IMR-90 (cell line): ENCODE results near the gene CCL4. TPM values are rescaled to one million over a fixed set of nuclear protein-coding genes. Genes with fewer than 3 reads are reported as not detected.

Experiments used
- ATAC-seq: fragments of 200-7000 bp; cut with Tn5 transposase; 2 replicates; pipeline ENCODE4 v1.9.1; 2020; ENCODE audit warnings: low read depth, mild to moderate bottlenecking, moderate library complexity
- BruUV-seq: library from RNA; stranded (reverse); fragments of 400-500 nt; replicated peaks from 2 replicates; lab custom pipeline; 2021; lab: Mats Ljungman, UMichigan
- CTCF ChIA-PET: fragments of 300-600 bp; formaldehyde crosslinking; extraction: SDS; loops from one replicate; lab custom pipeline; 2021; ENCODE audit warnings: antibody characterized with exemption; lab: Yijun Ruan, JAX
- POLR2A ChIA-PET: fragments of 300-600 bp; sonication (Branson Sonifier 250); formaldehyde crosslinking; loops from one replicate; lab custom pipeline; 2022; ENCODE audit warnings: antibody characterized with exemption; ENCODE audit not compliant: unreplicated experiment; lab: Charles Lee
- DNase-seq: peaks from one replicate; pipeline ENCODE4 v3.0.0; 2013
- H2AFZ ChIP-seq: replicated peaks from 2 replicates; pipeline ENCODE3; 2013; ENCODE audit warnings: low read length, mild to moderate bottlenecking; ENCODE audit not compliant: poor library complexity
- H2AK5ac ChIP-seq: 2 replicates; pipeline ENCODE4 v1.6.1; 2013; ENCODE audit warnings: low read depth, low read length, inconsistent platforms
- H2AK9ac ChIP-seq: replicated peaks from 2 replicates; pipeline ENCODE3; 2013; ENCODE audit warnings: mild to moderate bottlenecking, low read depth, low read length, moderate library complexity; ENCODE audit not compliant: poor library complexity
- H2BK120ac ChIP-seq: 2 replicates; pipeline ENCODE4 v1.6.1; 2013; ENCODE audit warnings: low read depth, low read length, inconsistent platforms
- H2BK15ac ChIP-seq: 3 replicates; pipeline ENCODE4 v1.6.1; 2013; ENCODE audit warnings: low read depth, low read length, inconsistent platforms
- H2BK20ac ChIP-seq: 2 replicates; pipeline ENCODE4 v1.6.1; 2013; ENCODE audit warnings: low read depth, mild to moderate bottlenecking, inconsistent platforms, low read length, moderate library complexity
- H2BK5ac ChIP-seq: 2 replicates; pipeline ENCODE4 v1.6.1; 2013; ENCODE audit warnings: mild to moderate bottlenecking, low read depth, low read length, inconsistent platforms; ENCODE audit not compliant: poor library complexity, severe bottlenecking
- H3K14ac ChIP-seq: replicated peaks from 2 replicates; pipeline ENCODE4 v1.6.1; 2013; ENCODE audit warnings: low read depth, low read length, inconsistent platforms
- H3K18ac ChIP-seq: 2 replicates; pipeline ENCODE4 v1.6.1; 2013; ENCODE audit warnings: low read depth, low read length, control low read depth
- H3K23ac ChIP-seq: 2 replicates; pipeline ENCODE4 v1.6.1; 2013; ENCODE audit warnings: low read depth, low read length, inconsistent platforms
- H3K27ac ChIP-seq: 2 replicates; pipeline ENCODE4 v1.5.1; 2013; ENCODE audit warnings: mild to moderate bottlenecking, control low read depth, low read length; ENCODE audit not compliant: insufficient read depth
- H3K27me3 ChIP-seq: 2 replicates; pipeline ENCODE4 v1.6.1; 2013; ENCODE audit warnings: low read length; ENCODE audit not compliant: control insufficient read depth, insufficient read depth
- H3K36me3 ChIP-seq: 2 replicates; pipeline ENCODE4 v1.6.1; 2013; ENCODE audit warnings: low read length, mixed read lengths; ENCODE audit not compliant: control insufficient read depth, insufficient read depth
- H3K4ac ChIP-seq: 2 replicates; pipeline ENCODE4 v1.6.1; 2013; ENCODE audit warnings: low read depth, low read length, inconsistent platforms
- H3K4me1 ChIP-seq: 2 replicates; pipeline ENCODE4 v1.6.1; 2013; ENCODE audit warnings: low read length, mixed read lengths; ENCODE audit not compliant: control insufficient read depth, insufficient read depth
- H3K4me2 ChIP-seq: 2 replicates; pipeline ENCODE4 v1.6.1; 2013; ENCODE audit warnings: low read depth, mild to moderate bottlenecking, control low read depth, low read length, moderate library complexity
- H3K4me3 ChIP-seq: 2 replicates; pipeline ENCODE4 v1.5.1; 2013; ENCODE audit warnings: low read depth, mild to moderate bottlenecking, control low read depth, low read length, moderate library complexity; ENCODE audit not compliant: insufficient read depth
- H3K56ac ChIP-seq: 2 replicates; pipeline ENCODE4 v1.6.1; 2013; ENCODE audit warnings: low read length, inconsistent platforms; ENCODE audit not compliant: insufficient read depth; ENCODE audit errors: extremely low read depth
- H3K79me1 ChIP-seq, 2 experiments: 2 replicates each; pipeline ENCODE4 v1.6.1; 2013; ENCODE audit warnings: low read length in 2 of 2, inconsistent platforms in 1 of 2, low read depth in 1 of 2
- H3K9ac ChIP-seq: 2 replicates; pipeline ENCODE4 v1.6.1; 2013; ENCODE audit warnings: low read depth, low read length, control low read depth
- H3K9me1 ChIP-seq: 2 replicates; pipeline ENCODE4 v1.6.1; 2013; ENCODE audit warnings: low read length, inconsistent platforms; ENCODE audit not compliant: insufficient read depth
- H3K9me3 ChIP-seq: 2 replicates; pipeline ENCODE4 v1.6.1; 2013; ENCODE audit warnings: low read length; ENCODE audit not compliant: control insufficient read depth, insufficient read depth
- H4K20me1 ChIP-seq: 2 replicates; pipeline ENCODE4 v1.6.1; 2013; ENCODE audit warnings: low read length, inconsistent platforms; ENCODE audit not compliant: insufficient read depth
- H4K5ac ChIP-seq: 2 replicates; pipeline ENCODE4 v1.6.1; 2013; ENCODE audit warnings: mild to moderate bottlenecking, low read depth, low read length, control low read depth
- H4K8ac ChIP-seq, 2 experiments: 2 replicates each; pipeline ENCODE4 v1.6.1; 2013; ENCODE audit warnings: low read depth in 2 of 2, low read length in 2 of 2, control low read depth in 1 of 2, inconsistent platforms in 1 of 2
- H4K91ac ChIP-seq: 2 replicates; pipeline ENCODE4 v1.6.1; 2013; ENCODE audit warnings: low read depth, low read length, inconsistent platforms; ENCODE audit not compliant: insufficient read depth
- BHLHE40 ChIP-seq: fragments of 150-350 bp; IDR thresholded peaks from 2 replicates; pipeline ENCODE4 v1.6.1; 2016; ENCODE audit warnings: mild to moderate bottlenecking, low read depth, low read length
- CEBPB ChIP-seq: IDR thresholded peaks from 2 replicates; pipeline ENCODE4 v1.6.1; 2012; ENCODE audit warnings: low read depth, low read length, improper control_type of control experiment
- CHD1 ChIP-seq: IDR thresholded peaks from 2 replicates; pipeline ENCODE4 v1.6.1; 2012; ENCODE audit warnings: low read depth, low read length, improper control_type of control experiment
- CTCF ChIP-seq: conservative IDR thresholded peaks from 2 replicates; pipeline ENCODE4 v1.5.1; 2012; ENCODE audit warnings: mild to moderate bottlenecking, low read depth, low read length, improper control_type of control experiment
- ELK1 ChIP-seq: fragments of 150-350 bp; IDR thresholded peaks from 2 replicates; pipeline ENCODE4 v1.6.1; 2016; ENCODE audit warnings: low read depth, mild to moderate bottlenecking, low read length, moderate library complexity, borderline replicate concordance
- FOS ChIP-seq: fragments of 150-350 bp; IDR thresholded peaks from 2 replicates; pipeline ENCODE4 v1.6.1; 2016; ENCODE audit warnings: low read depth, low read length
- MAFK ChIP-seq: IDR thresholded peaks from 2 replicates; pipeline ENCODE4 v1.6.1; 2012; ENCODE audit warnings: low read depth, low read length, improper control_type of control experiment
- MAZ ChIP-seq: IDR thresholded peaks from 2 replicates; pipeline ENCODE4 v1.6.1; 2012; ENCODE audit warnings: low read depth, mild to moderate bottlenecking, low read length, improper control_type of control experiment, moderate library complexity, borderline replicate concordance
- MXI1 ChIP-seq: IDR thresholded peaks from 2 replicates; pipeline ENCODE4 v1.6.1; 2012; ENCODE audit warnings: low read depth, mild to moderate bottlenecking, low read length, moderate library complexity, borderline replicate concordance
- NFE2L2 ChIP-seq: fragments of 150-350 bp; IDR thresholded peaks from 2 replicates; pipeline ENCODE4 v1.6.1; 2016; ENCODE audit warnings: low read depth, mild to moderate bottlenecking, low read length
- POLR2A ChIP-seq: IDR thresholded peaks from 2 replicates; pipeline ENCODE4 v1.6.1; 2012; ENCODE audit warnings: mild to moderate bottlenecking, low read depth, low read length
- RAD21 ChIP-seq: IDR thresholded peaks from 2 replicates; pipeline ENCODE4 v1.6.1; 2012; ENCODE audit warnings: low read length, improper control_type of control experiment
- RCOR1 ChIP-seq: IDR thresholded peaks from 2 replicates; pipeline ENCODE4 v1.6.1; 2012; ENCODE audit warnings: mild to moderate bottlenecking, low read length, improper control_type of control experiment; ENCODE audit not compliant: insufficient replicate concordance
- RFX5 ChIP-seq: IDR thresholded peaks from 2 replicates; pipeline ENCODE4 v1.8.0; 2012; ENCODE audit warnings: low read depth, mild to moderate bottlenecking, low read length, moderate library complexity
- SMC3 ChIP-seq: fragments of 150-350 bp; IDR thresholded peaks from 2 replicates; pipeline ENCODE4 v1.6.1; 2016; ENCODE audit warnings: low read depth, mild to moderate bottlenecking, antibody characterized with exemption, low read length, moderate library complexity
- WGBS, 2 experiments: methylation state at CpG; one replicate each; pipeline versions ENCODE4 v1.1.5 to v1.1.7; 2013; ENCODE audit warnings: missing lambda C conversion rate in 2 of 2; ENCODE audit not compliant: insufficient read length in 1 of 2; ENCODE audit errors: extremely low coverage in 2 of 2; 5-methylcytosine and 5-hydroxymethylcytosine counted together
- dilution Hi-C: fragments of 300-500 bp; cut with HindIII; formaldehyde crosslinking; loops from one replicate; pipeline ENCODE4 v1.14.3; 2018; ENCODE audit warnings: low sequenced_read_pairs; ENCODE audit not compliant: unreplicated experiment
- in situ Hi-C: fragments of 300-500 bp; cut with MboI; formaldehyde crosslinking; loops from 3 replicates; pipeline ENCODE4 v1.14.3; 2019; ENCODE audit warnings: low sequenced_read_pairs, inconsistent platforms, mixed read lengths
- intact Hi-C: fragments of 100-400 bp; cut with micrococcal nuclease; formaldehyde crosslinking; loops from 2 replicates; pipeline ENCODE4 v1.10.0; 2022
- polyA plus RNA-seq, 3 experiments: library from polyadenylated mRNA; depleted of rRNA; stranded (reverse); fragments of >200 nt; gene quantifications; 2 replicates each; pipeline ENCODE4 v1.2.3, GENCODE V29; 2012; ENCODE audit warnings: low replicate concordance in 1 of 3
- total RNA-seq: library from RNA; depleted of rRNA; stranded (reverse); fragments of >200 nt; gene quantifications from 2 replicates; pipeline ENCODE4 v1.2.3, GENCODE V29; 2012

The CCL4 gene
- total and polyA plus RNA-seq, 2 of the 4 experiments (the other 2 are of a cell fraction): not detected

- H3K79me1 ChIP-seq: no peaks in the 10 kb centered on the region
- DNase-seq (no peak), ATAC-seq (no peak)
- no peak overlapping the region for H3K23ac ChIP-seq
- dilution Hi-C loops (no loop called here), in situ Hi-C loops (no loop called here), intact Hi-C loops (no loop called here)
- H3K4ac ChIP-seq: no peak overlapping the region
- 43% methylated on average over 3 of the region's 9 CpGs; no CpG with 5 or more reads in 1 of the 2 experiments for WGBS, 2 experiments
- H3K9me1 ChIP-seq: no peaks in the 10 kb centered on the region
- no peaks in the 10 kb centered on the region for H3K27me3 ChIP-seq
- no peak overlapping the region for H4K91ac ChIP-seq
- peaks cover 4% of the 10 kb centered on the region; the same call in 1 of the 2 replicates for H3K9me3 ChIP-seq
- H3K27ac ChIP-seq: no peak overlapping the region
- H3K4me3 ChIP-seq: no peak overlapping the region
- no TSS peak for BruUV-seq
- no peak overlapping the region for H4K8ac ChIP-seq
- H3K4me1 ChIP-seq: no peaks in the 10 kb centered on the region
- H2BK5ac ChIP-seq: no peak overlapping the region
- ChIA-PET POLR2A (no interaction called here), CTCF (no interaction called here)
- H2AK9ac ChIP-seq: peak overlapping the region; percentile 11
- no peak overlapping the region for H3K56ac ChIP-seq
- no peak overlapping the region for H2BK20ac ChIP-seq
- no peak overlapping the region for H3K14ac ChIP-seq
- H4K5ac ChIP-seq: no peak overlapping the region
- no peak overlapping the region for H2BK15ac ChIP-seq
- no peaks in the 10 kb centered on the region for H3K36me3 ChIP-seq
- H4K20me1 ChIP-seq: no peaks in the 10 kb centered on the region
- no peak overlapping the region for H3K9ac ChIP-seq
- H2AFZ ChIP-seq: peak overlapping the region; percentile 8
- no peak overlapping the region for H2BK120ac ChIP-seq
- no peak overlapping the region for H3K4me2 ChIP-seq
- no peak overlapping the region for H3K18ac ChIP-seq
- H2AK5ac ChIP-seq: no peak overlapping the region
- TF ChIP-seq NFE2L2 (no peak), MAFK (no peak), RCOR1 (no peak), MAZ (no peak), ELK1 (no peak), RAD21 (no peak), CHD1 (no peak), FOS (no peak), POLR2A (no peak), CEBPB (no peak), RFX5 (no peak), MXI1 (no peak), BHLHE40 (no peak), CTCF (no peak), SMC3 (no peak)
These were observed 21.5 kb downstream of the CCL4 start for GRCh38 chr17:36124879-36125824.
